ENCODE results near the gene SHANK3.

The SHANK3 gene

DNA sequence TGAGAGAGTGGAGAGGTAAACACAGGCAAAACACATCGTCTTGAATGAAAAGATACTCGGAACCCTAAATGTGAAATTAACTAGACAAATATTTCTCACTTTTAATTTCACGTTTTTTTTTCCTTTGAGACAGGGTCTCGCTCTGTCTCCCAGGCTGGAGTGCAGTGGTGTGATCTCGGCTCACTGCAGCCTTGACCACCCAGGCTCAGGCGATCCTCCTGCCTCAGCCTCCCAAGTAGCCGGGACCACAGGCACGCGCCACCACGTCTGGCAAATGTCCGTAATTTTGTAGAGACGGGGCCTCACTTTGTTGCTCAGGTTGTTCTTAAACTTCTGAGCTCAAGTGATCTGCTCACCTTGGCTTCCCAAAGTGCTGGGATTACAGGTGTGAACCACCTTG lies 7.4 kb upstream of the SHANK3 start:
- Histone ChIP-seq H3K4me3 (IDR thresholded peaks at IDR 0.05; ENCODE audit: insufficient read depth, low read depth, low read length) (no peak overlapping the region), H3K9ac (no peak overlapping the region), H4K20me1 (ENCODE audit: insufficient read depth) (no peaks in the 10 kb centered on the region), H3K4me2 (no peak overlapping the region), H3K79me2 (ENCODE audit: insufficient read depth, low read depth) (no peaks in the 10 kb centered on the region), H3K36me3 (ENCODE audit: insufficient read depth) (no peaks in the 10 kb centered on the region), H2AFZ (ENCODE audit: low read depth) (no peak overlapping the region), H3K4me1 (ENCODE audit: low read depth, poor library complexity, severe bottlenecking) (no peaks in the 10 kb centered on the region), H3K27ac (no peak overlapping the region), H3K27me3 (ENCODE audit: insufficient read depth, low read depth) (no peaks in the 10 kb centered on the region; the same call in 1 of the 2 replicates)
- TF ChIP-seq, protein P1, sequence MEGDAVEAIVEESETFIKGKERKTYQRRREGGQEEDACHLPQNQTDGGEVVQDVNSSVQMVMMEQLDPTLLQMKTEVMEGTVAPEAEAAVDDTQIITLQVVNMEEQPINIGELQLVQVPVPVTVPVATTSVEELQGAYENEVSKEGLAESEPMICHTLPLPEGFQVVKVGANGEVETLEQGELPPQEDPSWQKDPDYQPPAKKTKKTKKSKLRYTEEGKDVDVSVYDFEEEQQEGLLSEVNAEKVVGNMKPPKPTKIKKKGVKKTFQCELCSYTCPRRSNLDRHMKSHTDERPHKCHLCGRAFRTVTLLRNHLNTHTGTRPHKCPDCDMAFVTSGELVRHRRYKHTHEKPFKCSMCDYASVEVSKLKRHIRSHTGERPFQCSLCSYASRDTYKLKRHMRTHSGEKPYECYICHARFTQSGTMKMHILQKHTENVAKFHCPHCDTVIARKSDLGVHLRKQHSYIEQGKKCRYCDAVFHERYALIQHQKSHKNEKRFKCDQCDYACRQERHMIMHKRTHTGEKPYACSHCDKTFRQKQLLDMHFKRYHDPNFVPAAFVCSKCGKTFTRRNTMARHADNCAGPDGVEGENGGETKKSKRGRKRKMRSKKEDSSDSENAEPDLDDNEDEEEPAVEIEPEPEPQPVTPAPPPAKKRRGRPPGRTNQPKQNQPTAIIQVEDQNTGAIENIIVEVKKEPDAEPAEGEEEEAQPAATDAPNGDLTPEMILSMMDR (conservative IDR thresholded peaks at IDR 0.05; ENCODE audit: low read depth, low read length), result no peak

DNA sequence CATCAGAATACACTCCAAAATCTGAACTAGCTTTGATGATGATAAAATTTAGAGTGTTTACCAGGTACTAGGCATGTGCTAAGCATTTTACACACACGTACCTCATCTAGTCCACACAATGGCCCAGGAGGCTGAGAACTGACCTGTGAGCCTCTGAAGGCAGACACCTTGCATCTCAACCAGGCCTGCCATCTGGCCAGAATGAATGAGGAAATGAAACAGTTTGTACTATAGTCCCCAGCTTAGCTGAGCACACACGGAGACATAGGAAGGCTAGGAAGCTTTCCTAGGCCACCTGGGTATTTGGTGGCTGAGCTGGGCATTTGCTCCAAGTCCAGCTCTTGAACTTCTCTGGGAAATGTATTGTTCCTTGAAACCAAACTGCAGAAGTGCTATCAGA lies 6.9 kb upstream of the SHANK3 start:
- Histone ChIP-seq H3K9ac (no peak overlapping the region), H3K36me3 (ENCODE audit: insufficient read depth) (no peaks in the 10 kb centered on the region), H4K20me1 (ENCODE audit: insufficient read depth) (no peaks in the 10 kb centered on the region), H3K27me3 (ENCODE audit: insufficient read depth, low read depth) (no peaks in the 10 kb centered on the region; the same call in 1 of the 2 replicates), H2AFZ (ENCODE audit: low read depth) (no peak overlapping the region), H3K27ac (no peak overlapping the region), H3K4me2 (no peak overlapping the region), H3K4me3 (IDR thresholded peaks at IDR 0.05; ENCODE audit: insufficient read depth, low read depth, low read length) (no peak overlapping the region), H3K4me1 (ENCODE audit: low read depth, poor library complexity, severe bottlenecking) (no peaks in the 10 kb centered on the region), H3K79me2 (ENCODE audit: insufficient read depth, low read depth) (no peaks in the 10 kb centered on the region)
- TF ChIP-seq, protein P1 (conservative IDR thresholded peaks at IDR 0.05; ENCODE audit: low read depth, low read length), result no peak

DNA sequence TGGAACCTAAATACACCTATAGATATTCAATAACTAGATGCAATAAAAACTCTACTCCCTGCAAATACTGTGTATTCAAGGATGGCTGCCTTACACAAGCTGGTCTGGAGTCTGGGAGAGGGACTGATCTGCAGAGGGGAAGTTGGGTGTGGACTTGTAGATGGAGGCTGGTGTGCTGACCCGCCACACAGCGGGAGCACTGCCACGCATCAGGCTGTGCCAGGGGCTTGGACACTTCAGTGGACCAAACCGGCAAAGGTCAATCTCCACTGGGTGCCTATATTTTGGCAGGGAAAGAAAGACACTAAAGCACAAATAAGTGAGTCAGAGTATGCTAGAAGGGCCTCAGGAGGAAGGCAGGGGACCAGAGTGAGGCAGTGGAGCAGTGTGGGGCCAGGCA lies 2.1 kb upstream of the SHANK3 start:
- Histone ChIP-seq H3K27ac (no peak overlapping the region), H3K4me1 (ENCODE audit: low read depth, poor library complexity, severe bottlenecking) (no peaks in the 10 kb centered on the region), H3K27me3 (ENCODE audit: insufficient read depth, low read depth) (no peaks in the 10 kb centered on the region; the same call in 1 of the 2 replicates), H3K36me3 (ENCODE audit: insufficient read depth) (no peaks in the 10 kb centered on the region), H3K4me2 (no peak overlapping the region), H3K79me2 (ENCODE audit: insufficient read depth, low read depth) (no peaks in the 10 kb centered on the region), H3K4me3 (IDR thresholded peaks at IDR 0.05; ENCODE audit: insufficient read depth, low read depth, low read length) (no peak overlapping the region), H2AFZ (ENCODE audit: low read depth) (no peak overlapping the region), H4K20me1 (ENCODE audit: insufficient read depth) (no peaks in the 10 kb centered on the region), H3K9ac (no peak overlapping the region)
- TF ChIP-seq, protein P1 (conservative IDR thresholded peaks at IDR 0.05; ENCODE audit: low read depth, low read length), result no peak

DNA sequence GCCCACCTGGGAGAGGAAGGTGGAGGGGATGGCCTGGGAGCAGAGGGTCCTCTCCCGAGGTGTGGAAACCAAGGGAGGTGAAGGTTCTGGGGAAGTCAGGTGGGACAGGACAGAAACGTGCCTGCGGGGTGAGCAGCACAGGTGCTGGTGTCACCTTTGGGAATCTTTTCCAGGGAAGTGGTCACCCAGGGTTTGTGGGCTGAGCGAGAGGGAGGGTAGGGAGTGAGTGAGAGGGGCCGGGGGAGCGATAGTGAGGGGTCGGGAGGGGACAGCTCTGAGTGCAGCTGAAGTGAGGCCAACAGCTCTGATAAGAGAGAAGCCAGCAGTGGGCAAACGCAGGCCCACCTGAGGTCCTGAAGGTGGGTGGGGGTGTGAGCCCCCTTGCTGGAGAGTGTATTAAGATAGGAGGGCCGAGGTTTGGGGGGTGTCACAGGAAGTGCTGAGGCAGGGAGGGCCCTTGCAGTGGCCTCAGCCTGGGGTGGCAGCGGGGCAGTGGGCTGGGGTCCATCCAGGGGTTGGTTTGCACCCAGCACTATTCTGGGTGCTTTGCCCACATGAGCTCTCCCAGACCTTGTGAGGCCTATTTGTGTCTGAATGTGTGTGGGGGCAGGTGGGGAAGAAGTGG lies 1.6 kb upstream of the SHANK3 start:
- TF ChIP-seq, protein P1 (conservative IDR thresholded peaks at IDR 0.05; ENCODE audit: low read depth, low read length), result no peak
- H3K4me2 ChIP-seq, result no peak overlapping the region
- no peak overlapping the region for H2AFZ ChIP-seq (ENCODE audit: low read depth)
- H3K36me3 ChIP-seq (ENCODE audit: insufficient read depth), result no peaks in the 10 kb centered on the region
- no peak overlapping the region for H3K27ac ChIP-seq
- no peak overlapping the region for H3K9ac ChIP-seq
- H3K79me2 ChIP-seq (ENCODE audit: insufficient read depth, low read depth), result no peaks in the 10 kb centered on the region
- H4K20me1 ChIP-seq (ENCODE audit: insufficient read depth), result no peaks in the 10 kb centered on the region
- no peaks in the 10 kb centered on the region for H3K4me1 ChIP-seq (ENCODE audit: low read depth, poor library complexity, severe bottlenecking)
- H3K4me3 ChIP-seq (IDR thresholded peaks at IDR 0.05; ENCODE audit: insufficient read depth, low read depth, low read length), result no peak overlapping the region
- H3K27me3 ChIP-seq (ENCODE audit: insufficient read depth, low read depth), result no peaks in the 10 kb centered on the region; the same call in 1 of the 2 replicates
